AG09309 (cell line): ENCODE measurements around the gene NTN4.

ENCODE experiments used
- DNase-seq: peaks from one replicate; pipeline ENCODE4 v3.0.0-alpha.2; 2010; ENCODE audit warnings: low read depth
- H3K4me3 ChIP-seq: 2 replicates; pipeline ENCODE4 v1.5.1; 2011; ENCODE audit warnings: mild to moderate bottlenecking, low read depth, low read length, moderate library complexity; ENCODE audit not compliant: control insufficient read depth
- CTCF ChIP-seq: IDR thresholded peaks from 2 replicates; pipeline ENCODE4 v1.5.1; 2011; ENCODE audit warnings: mild to moderate bottlenecking, low read depth, low read length, inconsistent platforms; ENCODE audit not compliant: insufficient read depth, control insufficient read depth; ENCODE audit errors: missing control alignments

NTN4 gene

GRCh38 chr12:95653771-95654546 is 136.6 kb downstream of the NTN4 start:
- TF ChIP-seq CTCF = no peak
- peak; percentile 86 for DNase-seq
- no peak overlapping the region for H3K4me3 ChIP-seq

GRCh38 chr12:95651681-95652080 is 138.9 kb downstream of the NTN4 start:
- no peak for DNase-seq
- no peak for TF ChIP-seq CTCF
- no peak overlapping the region for H3K4me3 ChIP-seq

- no peak overlapping the region for H3K4me3 ChIP-seq
- DNase-seq = peak; percentile 93
- no peak for TF ChIP-seq CTCF
These were observed 141.4 kb downstream of the NTN4 start for GRCh38 chr12:95648990-95649791.

GRCh38 chr12:95646781-95647190 is 143.8 kb downstream of the NTN4 start:
- H3K4me3 ChIP-seq = no peak overlapping the region
- no peak for TF ChIP-seq CTCF
- DNase-seq = peak; percentile 93

GRCh38 chr12:95643256-95643655 is 147.3 kb downstream of the NTN4 start:
- DNase-seq = no peak
- H3K4me3 ChIP-seq = no peak overlapping the region
- no peak for TF ChIP-seq CTCF

GRCh38 chr12:95642583-95642982 is 148.0 kb downstream of the NTN4 start:
- no peak for TF ChIP-seq CTCF
- no peak for DNase-seq
- H3K4me3 ChIP-seq = no peak overlapping the region
